GM12878 (cell line): ENCODE measurements around the gene ART3. TPM values are rescaled to one million over a fixed set of nuclear protein-coding genes. Genes with fewer than 3 reads are reported as not detected.

ENCODE experiments used
- ATF2 ChIP-seq: IDR thresholded peaks from 2 replicates; pipeline ENCODE4 v1.6.1; 2012; ENCODE audit warnings: low read length, inconsistent platforms
- BACH1 ChIP-seq: fragments of 450-650 bp; IDR thresholded peaks from 2 replicates; pipeline ENCODE4 v1.6.1; 2017; ENCODE audit warnings: mild to moderate bottlenecking, borderline replicate concordance
- GATAD2B ChIP-seq: fragments of 450-650 bp; conservative IDR thresholded peaks from 2 replicates; pipeline ENCODE4 v1.6.1; 2017; ENCODE audit warnings: low read depth, mild to moderate bottlenecking, moderate library complexity
- HDGF ChIP-seq: fragments of 450-650 bp; IDR thresholded peaks from 2 replicates; pipeline ENCODE4 v1.6.1; 2016; ENCODE audit warnings: antibody characterized with exemption
- IKZF1 ChIP-seq: fragments of 450-650 bp; conservative IDR thresholded peaks from 2 replicates; pipeline ENCODE4 v1.6.1; 2017; ENCODE audit warnings: antibody characterized with exemption, mild to moderate bottlenecking
- IRF4 ChIP-seq: IDR thresholded peaks from 2 replicates; pipeline ENCODE4 v1.6.1; 2011; ENCODE audit warnings: low read depth, low read length
- KLF5 ChIP-seq: fragments of 450-650 bp; IDR thresholded peaks from 2 replicates; pipeline ENCODE4 v1.6.1; 2014; ENCODE audit warnings: mild to moderate bottlenecking; ENCODE audit not compliant: partially characterized antibody
- LARP7 ChIP-seq: fragments of 450-650 bp; IDR thresholded peaks from 2 replicates; pipeline ENCODE4 v1.6.1; 2017; ENCODE audit warnings: mild to moderate bottlenecking
- MAX ChIP-seq: IDR thresholded peaks from 2 replicates; pipeline ENCODE4 v1.6.1; 2012; ENCODE audit warnings: low read depth, low read length, improper control_type of control experiment
- MEF2A ChIP-seq: IDR thresholded peaks from 2 replicates; pipeline ENCODE4 v1.6.1; 2011; ENCODE audit warnings: low read depth, mild to moderate bottlenecking, low read length, moderate library complexity; ENCODE audit not compliant: insufficient read depth
- MYB ChIP-seq: fragments of 150-350 bp; IDR thresholded peaks from 2 replicates; pipeline ENCODE4 v1.6.1; 2014; ENCODE audit warnings: mild to moderate bottlenecking, low read depth, low read length, borderline replicate concordance
- NFXL1 ChIP-seq: fragments of 450-650 bp; IDR thresholded peaks from 2 replicates; pipeline ENCODE4 v1.6.1; 2017; ENCODE audit warnings: antibody characterized with exemption, mild to moderate bottlenecking, borderline replicate concordance
- NFYB ChIP-seq: IDR thresholded peaks from 2 replicates; pipeline ENCODE4 v1.6.1; 2011; ENCODE audit warnings: low read depth, mild to moderate bottlenecking, low read length, improper control_type of control experiment, moderate library complexity; ENCODE audit not compliant: insufficient read depth
- NR2F1 ChIP-seq: fragments of 450-650 bp; conservative IDR thresholded peaks from 2 replicates; pipeline ENCODE4 v1.6.1; 2017; ENCODE audit warnings: mild to moderate bottlenecking
- RFX5 ChIP-seq: IDR thresholded peaks from 2 replicates; pipeline ENCODE4 v1.6.1; 2011; ENCODE audit warnings: low read depth, low read length, improper control_type of control experiment
- TBL1XR1 ChIP-seq: IDR thresholded peaks from 2 replicates; pipeline ENCODE4 v1.6.1; 2012; ENCODE audit warnings: low read depth, low read length, improper control_type of control experiment
- TCF7 ChIP-seq: IDR thresholded peaks from 2 replicates; pipeline ENCODE4 v1.6.1; 2014; ENCODE audit warnings: antibody characterized with exemption, borderline replicate concordance
- YBX1 ChIP-seq: fragments of 450-650 bp; IDR thresholded peaks from 2 replicates; pipeline ENCODE4 v1.6.1; 2016; ENCODE audit warnings: antibody characterized with exemption
- ZBED1 ChIP-seq: IDR thresholded peaks from 2 replicates; pipeline ENCODE4 v1.6.1; 2016; ENCODE audit warnings: borderline replicate concordance
- ZNF384 ChIP-seq: IDR thresholded peaks from 2 replicates; pipeline ENCODE4 v1.6.1; 2012; ENCODE audit warnings: low read depth, mild to moderate bottlenecking, low read length, improper control_type of control experiment, borderline replicate concordance
- ZSCAN29 ChIP-seq: fragments of 450-650 bp; IDR thresholded peaks from 2 replicates; pipeline ENCODE4 v1.6.1; 2017; ENCODE audit warnings: mild to moderate bottlenecking, moderate library complexity
- polyA plus RNA-seq, 11 experiments: library from polyadenylated mRNA; depleted of rRNA in 4 of 11; unstranded in 6 of 11; stranded (reverse) in 5 of 11; fragments of >200 nt; fragmentation: Nextera tagmentation in 4 of 11; fragmentation: Illumina TruSeq in 1 of 11; extraction: Ambion mirVana in 4 of 11; extraction: Trizol in 1 of 11; gene quantifications; 1 replicate in 1 of 11; 2 replicates in 10 of 11; pipeline versions ENCODE4 v1.2.1 to v1.2.3, GENCODE V29; 2011 to 2016; ENCODE audit warnings: inconsistent platforms in 2 of 11, missing spikeins in 2 of 11, low read depth in 1 of 11
- total RNA-seq, 4 experiments: library from RNA; depleted of rRNA in 3 of 4; stranded (reverse); fragments of >200 nt in 3 of 4; fragmentation: Illumina TruSeq in 1 of 4; extraction: Trizol in 1 of 4; gene quantifications; 2 replicates each; pipeline versions ENCODE4 v1.2.1 to v1.2.3, GENCODE V29; 2013 to 2021
- TF ChIP-seq, protein P1 (sequence below): IDR thresholded peaks from 2 replicates; pipeline ENCODE4 v1.6.1; 2011; ENCODE audit warnings: borderline replicate concordance, low read depth, mild to moderate bottlenecking, moderate library complexity, low read length; ENCODE audit not compliant: insufficient read depth, poor library complexity, severe bottlenecking
- TF ChIP-seq, protein P2 (sequence below): fragments of 450-650 bp; IDR thresholded peaks from 2 replicates; pipeline ENCODE4 v1.6.1; 2016; ENCODE audit warnings: mild to moderate bottlenecking
- TF ChIP-seq, protein P3 (sequence below): fragments of 450-650 bp; IDR thresholded peaks from 2 replicates; pipeline ENCODE4 v1.6.1; 2017; ENCODE audit warnings: borderline replicate concordance

Gene ART3
- total and polyA plus RNA-seq, 10 of the 15 experiments (the other 5 are each of a cell fraction or from before 2014, with no cell fraction given) = 0.18 to 0.50 (median 0.26) TPM; not detected in 6

- no peak for TF ChIP-seq RFX5
- peak; percentile 78 for TF ChIP-seq LARP7
- TF ChIP-seq YBX1 = no peak
- TF ChIP-seq MEF2A = peak; percentile 86
- TF ChIP-seq ZSCAN29 = peak; percentile 71; the same call in 1 of the 2 replicates
- TF ChIP-seq NFXL1 = no peak
- TF ChIP-seq NFYB = no peak
- peak; percentile 48; the same call in 1 of the 2 replicates for TF ChIP-seq ZBED1
- TF ChIP-seq, protein P1, sequence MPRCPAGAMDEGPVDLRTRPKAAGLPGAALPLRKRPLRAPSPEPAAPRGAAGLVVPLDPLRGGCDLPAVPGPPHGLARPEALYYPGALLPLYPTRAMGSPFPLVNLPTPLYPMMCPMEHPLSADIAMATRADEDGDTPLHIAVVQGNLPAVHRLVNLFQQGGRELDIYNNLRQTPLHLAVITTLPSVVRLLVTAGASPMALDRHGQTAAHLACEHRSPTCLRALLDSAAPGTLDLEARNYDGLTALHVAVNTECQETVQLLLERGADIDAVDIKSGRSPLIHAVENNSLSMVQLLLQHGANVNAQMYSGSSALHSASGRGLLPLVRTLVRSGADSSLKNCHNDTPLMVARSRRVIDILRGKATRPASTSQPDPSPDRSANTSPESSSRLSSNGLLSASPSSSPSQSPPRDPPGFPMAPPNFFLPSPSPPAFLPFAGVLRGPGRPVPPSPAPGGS = peak; percentile 39
- TF ChIP-seq GATAD2B = peak; percentile 85
- no peak; the same call in 1 of the 2 replicates for TF ChIP-seq ATF2
- peak; percentile 63 for TF ChIP-seq BACH1
- TF ChIP-seq IKZF1 = peak; percentile 87
- TF ChIP-seq HDGF = no peak
- peak; percentile 76; the same call in 1 of the 2 replicates for TF ChIP-seq TBL1XR1
- TF ChIP-seq NR2F1 = no peak; the same call in 1 of the 2 replicates
- TF ChIP-seq IRF4 = peak; percentile 76
- TF ChIP-seq KLF5 = peak; percentile 77
- peak; percentile 86 for TF ChIP-seq MAX
- peak; percentile 60; the same call in 1 of the 2 replicates for TF ChIP-seq TCF7
- TF ChIP-seq ZNF384 = no peak
- TF ChIP-seq MYB = no peak
- TF ChIP-seq, protein P2, sequence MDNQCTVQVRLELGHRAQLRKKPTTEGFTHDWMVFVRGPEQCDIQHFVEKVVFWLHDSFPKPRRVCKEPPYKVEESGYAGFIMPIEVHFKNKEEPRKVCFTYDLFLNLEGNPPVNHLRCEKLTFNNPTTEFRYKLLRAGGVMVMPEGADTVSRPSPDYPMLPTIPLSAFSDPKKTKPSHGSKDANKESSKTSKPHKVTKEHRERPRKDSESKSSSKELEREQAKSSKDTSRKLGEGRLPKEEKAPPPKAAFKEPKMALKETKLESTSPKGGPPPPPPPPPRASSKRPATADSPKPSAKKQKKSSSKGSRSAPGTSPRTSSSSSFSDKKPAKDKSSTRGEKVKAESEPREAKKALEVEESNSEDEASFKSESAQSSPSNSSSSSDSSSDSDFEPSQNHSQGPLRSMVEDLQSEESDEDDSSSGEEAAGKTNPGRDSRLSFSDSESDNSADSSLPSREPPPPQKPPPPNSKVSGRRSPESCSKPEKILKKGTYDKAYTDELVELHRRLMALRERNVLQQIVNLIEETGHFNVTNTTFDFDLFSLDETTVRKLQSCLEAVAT = peak; percentile 67
- TF ChIP-seq, protein P3, sequence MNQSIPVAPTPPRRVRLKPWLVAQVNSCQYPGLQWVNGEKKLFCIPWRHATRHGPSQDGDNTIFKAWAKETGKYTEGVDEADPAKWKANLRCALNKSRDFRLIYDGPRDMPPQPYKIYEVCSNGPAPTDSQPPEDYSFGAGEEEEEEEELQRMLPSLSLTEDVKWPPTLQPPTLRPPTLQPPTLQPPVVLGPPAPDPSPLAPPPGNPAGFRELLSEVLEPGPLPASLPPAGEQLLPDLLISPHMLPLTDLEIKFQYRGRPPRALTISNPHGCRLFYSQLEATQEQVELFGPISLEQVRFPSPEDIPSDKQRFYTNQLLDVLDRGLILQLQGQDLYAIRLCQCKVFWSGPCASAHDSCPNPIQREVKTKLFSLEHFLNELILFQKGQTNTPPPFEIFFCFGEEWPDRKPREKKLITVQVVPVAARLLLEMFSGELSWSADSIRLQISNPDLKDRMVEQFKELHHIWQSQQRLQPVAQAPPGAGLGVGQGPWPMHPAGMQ = no peak
Measured at GRCh38 chr4:76148142-76148865, 73.8 kb downstream of the ART3 start, which contains the start of gene NUP54 (continued).
